GM19099 (cell line): Measurements from ENCODE around the gene COL5A1.

ENCODE experiments used
- POLR2A ChIP-seq: IDR thresholded peaks from 3 replicates; pipeline ENCODE4 v1.6.1; 2011; ENCODE audit warnings: low read depth; ENCODE audit not compliant: insufficient read length; ENCODE audit errors: extremely low read depth

COL5A1 gene

GRCh38 chr9:134666831-134667230 lies 25.2 kb downstream of the COL5A1 start:
- TF ChIP-seq POLR2A = no peak

GRCh38 chr9:134669399-134669955 lies 27.9 kb downstream of the COL5A1 start:
- no peak for TF ChIP-seq POLR2A

- no peak for TF ChIP-seq POLR2A
Observed at GRCh38 chr9:134670042-134670525, 28.5 kb downstream of the COL5A1 start.

- TF ChIP-seq POLR2A = no peak
Observed at GRCh38 chr9:134670851-134671281, 29.3 kb downstream of the COL5A1 start.

GRCh38 chr9:134671341-134672113 lies 29.9 kb downstream of the COL5A1 start:
- no peak for TF ChIP-seq POLR2A

GRCh38 chr9:134676361-134676760 lies 34.8 kb downstream of the COL5A1 start:
- no peak for TF ChIP-seq POLR2A

GRCh38 chr9:134676886-134677285 lies 35.3 kb downstream of the COL5A1 start:
- TF ChIP-seq POLR2A = no peak

- no peak for TF ChIP-seq POLR2A
Observed at GRCh38 chr9:134677743-134678142, 36.1 kb downstream of the COL5A1 start.

- no peak for TF ChIP-seq POLR2A
Observed at GRCh38 chr9:134678206-134678605, 36.6 kb downstream of the COL5A1 start.

GRCh38 chr9:134678666-134679443 lies 37.3 kb downstream of the COL5A1 start:
- no peak for TF ChIP-seq POLR2A

- TF ChIP-seq POLR2A = no peak
Observed at GRCh38 chr9:134679616-134680392, 38.2 kb downstream of the COL5A1 start.

- TF ChIP-seq POLR2A = no peak
Observed at GRCh38 chr9:134680393-134681060, 38.9 kb downstream of the COL5A1 start.

- no peak for TF ChIP-seq POLR2A
Observed at GRCh38 chr9:134681061-134681661, 39.6 kb downstream of the COL5A1 start.

GRCh38 chr9:134682026-134682425 lies 40.4 kb downstream of the COL5A1 start:
- no peak for TF ChIP-seq POLR2A
